Brain microvascular endothelial cell (primary cell): ENCODE results near the gene MITF.

Source experiments
- DNase-seq: peaks from one replicate; pipeline ENCODE4 v3.0.0-alpha.2; 2020
- H3K27ac ChIP-seq: fragments of 250-450 bp; sonication (Bioruptor Pico); 2 replicates; pipeline ENCODE4 v1.5.1; 2020; ENCODE audit warnings: mild to moderate bottlenecking, moderate library complexity
- H3K27me3 ChIP-seq: fragments of 250-450 bp; sonication (Bioruptor Pico); replicated peaks from 2 replicates; pipeline ENCODE4 v1.5.1; 2020; ENCODE audit warnings: mild to moderate bottlenecking
- H3K36me3 ChIP-seq: fragments of 250-450 bp; sonication (Bioruptor Pico); replicated peaks from 2 replicates; pipeline ENCODE4 v1.5.1; 2020; ENCODE audit warnings: mild to moderate bottlenecking
- H3K4me3 ChIP-seq: 2 replicates; pipeline ENCODE4 v1.5.1; 2011; ENCODE audit warnings: low read depth, mild to moderate bottlenecking, control low read depth, low read length, moderate library complexity
- in situ Hi-C: cut with HindIII; loops from 2 replicates; pipeline ENCODE4 v1.10.0; 2017; ENCODE audit warnings: low sequenced_read_pairs, low pct_ligation_motif_present
- TF ChIP-seq, protein P1 (sequence below): IDR thresholded peaks from 2 replicates; pipeline ENCODE4 v1.5.1; 2011; ENCODE audit warnings: low read depth, mild to moderate bottlenecking, moderate library complexity, low read length, control low read depth, inconsistent platforms; ENCODE audit errors: missing control alignments

The MITF gene

DNA sequence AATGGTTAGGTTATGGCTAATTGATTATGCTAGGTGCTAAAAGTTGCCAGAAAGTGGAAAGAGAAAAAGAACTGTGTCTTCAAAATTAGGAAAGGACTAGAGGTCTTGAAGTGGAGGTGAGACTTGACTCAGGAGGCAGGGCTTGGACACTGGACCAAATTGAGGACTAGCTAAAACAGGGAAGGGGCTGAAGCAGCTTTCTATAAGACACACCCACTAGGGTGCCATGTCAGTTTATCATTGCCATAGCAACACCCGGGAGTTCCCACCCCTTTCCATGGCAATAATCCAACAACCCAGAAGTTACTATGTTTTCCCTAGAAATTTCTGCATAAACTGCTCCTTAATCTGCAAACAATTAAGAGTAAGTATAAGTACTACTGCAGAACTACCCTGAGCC is 42.9 kb upstream of the MITF start:
- no peak overlapping the region for H3K4me3 ChIP-seq
- H3K27me3 ChIP-seq: no peaks in the 10 kb centered on the region
- TF ChIP-seq, protein P1, sequence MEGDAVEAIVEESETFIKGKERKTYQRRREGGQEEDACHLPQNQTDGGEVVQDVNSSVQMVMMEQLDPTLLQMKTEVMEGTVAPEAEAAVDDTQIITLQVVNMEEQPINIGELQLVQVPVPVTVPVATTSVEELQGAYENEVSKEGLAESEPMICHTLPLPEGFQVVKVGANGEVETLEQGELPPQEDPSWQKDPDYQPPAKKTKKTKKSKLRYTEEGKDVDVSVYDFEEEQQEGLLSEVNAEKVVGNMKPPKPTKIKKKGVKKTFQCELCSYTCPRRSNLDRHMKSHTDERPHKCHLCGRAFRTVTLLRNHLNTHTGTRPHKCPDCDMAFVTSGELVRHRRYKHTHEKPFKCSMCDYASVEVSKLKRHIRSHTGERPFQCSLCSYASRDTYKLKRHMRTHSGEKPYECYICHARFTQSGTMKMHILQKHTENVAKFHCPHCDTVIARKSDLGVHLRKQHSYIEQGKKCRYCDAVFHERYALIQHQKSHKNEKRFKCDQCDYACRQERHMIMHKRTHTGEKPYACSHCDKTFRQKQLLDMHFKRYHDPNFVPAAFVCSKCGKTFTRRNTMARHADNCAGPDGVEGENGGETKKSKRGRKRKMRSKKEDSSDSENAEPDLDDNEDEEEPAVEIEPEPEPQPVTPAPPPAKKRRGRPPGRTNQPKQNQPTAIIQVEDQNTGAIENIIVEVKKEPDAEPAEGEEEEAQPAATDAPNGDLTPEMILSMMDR: no peak
- in situ Hi-C loops: loop anchor here (25.0 kb wide), 1 partner anchor 241 kb away; no protein-coding TSS in a partner anchor
- H3K27ac ChIP-seq: no peak overlapping the region
- DNase-seq: no peak
- H3K36me3 ChIP-seq: no peaks in the 10 kb centered on the region

DNA sequence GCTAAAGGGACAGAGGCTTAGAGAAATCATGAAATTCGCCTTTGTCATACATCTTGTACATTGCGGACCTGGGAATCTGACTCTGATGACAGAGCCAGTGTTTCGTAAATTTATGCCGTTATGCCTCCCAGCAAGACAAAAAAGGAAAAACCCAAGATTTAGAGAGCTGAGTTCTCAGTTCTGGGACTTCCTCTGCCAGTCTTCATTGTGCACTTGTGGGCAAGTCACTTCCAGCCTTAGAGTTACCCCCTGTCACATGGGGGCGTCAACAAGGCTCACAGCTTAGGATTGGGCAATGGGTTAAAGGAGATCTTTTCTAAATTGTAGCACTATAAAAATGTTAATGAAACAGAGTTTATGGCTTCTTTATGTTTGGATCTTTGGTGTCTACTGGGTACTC is 41.9 kb upstream of the MITF start:
- DNase-seq: no peak
- Histone ChIP-seq H3K4me3 (no peak overlapping the region), H3K36me3 (no peaks in the 10 kb centered on the region), H3K27me3 (no peaks in the 10 kb centered on the region), H3K27ac (no peak overlapping the region)
- TF ChIP-seq, protein P1: no peak
- in situ Hi-C loops: loop anchor here (25.0 kb wide), 1 partner anchor 240 kb away; no protein-coding TSS in a partner anchor

DNA sequence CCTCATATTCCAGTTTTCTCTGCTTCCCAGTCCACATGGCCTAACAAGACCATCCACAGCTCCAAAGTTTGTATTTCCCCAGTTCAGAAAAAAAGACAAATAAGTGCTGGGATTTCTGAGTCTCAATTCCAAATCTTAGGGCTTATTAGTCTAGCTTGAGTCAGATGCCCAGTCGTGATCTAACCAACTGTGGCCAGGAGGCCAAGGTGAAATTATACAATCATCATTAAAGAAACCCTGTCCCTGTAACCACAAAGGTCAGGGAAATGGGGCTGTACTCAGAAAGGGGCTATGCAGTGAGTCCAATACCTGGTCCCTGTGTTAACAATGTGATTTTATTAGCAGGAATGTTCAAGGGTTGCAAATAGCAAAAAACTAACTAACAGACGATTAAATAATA is 40.5 kb upstream of the MITF start:
- Histone ChIP-seq H3K27ac (no peak overlapping the region), H3K27me3 (no peaks in the 10 kb centered on the region), H3K36me3 (no peaks in the 10 kb centered on the region), H3K4me3 (no peak overlapping the region)
- no peak for DNase-seq
- in situ Hi-C loops: loop anchor here (25.0 kb wide), 1 partner anchor 239 kb away; no protein-coding TSS in a partner anchor
- TF ChIP-seq, protein P1: no peak

DNA sequence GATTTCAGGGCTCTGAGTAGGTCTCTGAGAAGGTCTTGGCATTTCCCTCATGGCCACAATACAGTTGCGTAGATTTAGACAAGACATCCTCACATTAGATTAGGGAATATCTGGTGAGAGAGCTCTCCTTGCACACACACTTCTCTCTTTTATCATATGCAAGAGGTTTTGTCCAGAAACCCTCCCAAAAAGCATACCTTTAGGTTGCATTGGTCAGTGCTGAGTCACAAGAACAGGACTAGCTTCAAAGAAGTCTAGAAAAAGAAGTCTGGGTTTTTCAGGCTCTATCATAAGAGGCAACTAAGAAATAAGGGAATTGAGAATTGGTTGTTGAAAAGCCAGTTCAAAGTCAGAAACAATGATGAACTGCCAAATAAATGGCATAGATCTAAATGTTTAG is 40.1 kb upstream of the MITF start:
- TF ChIP-seq, protein P1: no peak
- in situ Hi-C loops: loop anchor here (25.0 kb wide), 1 partner anchor 238 kb away; no protein-coding TSS in a partner anchor
- no peaks in the 10 kb centered on the region for H3K36me3 ChIP-seq
- H3K27me3 ChIP-seq: no peaks in the 10 kb centered on the region
- H3K27ac ChIP-seq: no peak overlapping the region
- no peak overlapping the region for H3K4me3 ChIP-seq
- no peak for DNase-seq

DNA sequence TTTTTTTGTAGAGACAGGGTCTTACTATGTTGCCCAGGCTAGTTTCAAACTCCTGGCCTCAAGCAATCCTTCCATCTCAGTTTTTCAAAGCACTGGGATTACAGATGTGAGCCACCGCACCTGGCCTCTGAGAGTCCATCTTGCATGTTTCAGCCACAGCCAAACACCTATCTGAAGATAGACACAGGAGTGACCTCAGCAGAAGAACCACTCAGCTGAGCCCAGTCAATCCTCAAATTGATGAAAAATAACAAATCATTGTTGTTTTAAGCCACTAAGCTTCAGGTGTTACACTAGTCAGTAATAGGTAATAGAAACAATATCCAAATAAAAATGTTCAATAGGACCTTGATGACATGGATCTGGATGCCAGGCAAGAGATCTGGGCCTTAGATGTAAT is 38.3 kb upstream of the MITF start:
- TF ChIP-seq, protein P1: no peak
- H3K27me3 ChIP-seq: no peaks in the 10 kb centered on the region
- H3K36me3 ChIP-seq: no peaks in the 10 kb centered on the region
- in situ Hi-C loops: no loop called here
- no peak for DNase-seq
- no peak overlapping the region for H3K4me3 ChIP-seq
- H3K27ac ChIP-seq: no peak overlapping the region

DNA sequence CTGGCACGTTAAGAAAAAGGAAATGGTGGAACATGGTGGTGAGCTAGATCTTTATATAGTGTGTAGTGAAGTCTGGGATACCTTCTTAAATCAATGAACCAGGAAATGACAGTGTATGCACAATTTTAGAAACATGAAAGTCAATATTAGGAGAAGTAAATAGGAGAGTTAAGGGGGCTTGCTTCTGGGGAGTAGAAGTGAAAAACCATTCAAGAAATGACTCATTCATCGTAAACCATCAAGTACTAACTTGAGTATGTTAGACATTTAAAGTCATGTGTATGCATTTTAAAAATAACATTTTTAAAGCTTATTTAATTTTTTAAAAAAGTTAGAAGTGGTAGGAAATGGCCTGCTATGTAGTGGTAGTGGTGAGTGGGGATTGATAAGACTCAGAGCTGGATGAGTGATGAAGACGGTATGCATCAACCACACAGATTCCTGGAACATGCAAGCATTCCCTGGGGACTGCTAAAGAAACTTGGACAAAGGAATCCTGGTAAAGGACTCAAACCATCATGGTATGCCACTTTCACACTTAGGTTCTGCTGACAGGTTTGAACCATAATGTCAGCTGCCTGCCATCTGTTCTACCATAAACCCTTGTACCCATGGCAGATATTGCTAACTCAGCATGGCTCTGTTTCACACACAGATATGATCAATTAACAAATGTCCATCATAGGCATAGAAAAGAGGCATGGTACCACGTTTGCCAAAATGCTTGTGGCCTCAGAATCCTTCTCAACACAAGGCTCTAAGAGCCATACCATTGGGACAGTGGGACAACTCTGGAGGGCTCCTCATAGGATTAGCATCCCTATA is 28.9 kb upstream of the MITF start:
- Histone ChIP-seq H3K4me3 (no peak overlapping the region), H3K27me3 (no peaks in the 10 kb centered on the region), H3K27ac (no peak overlapping the region), H3K36me3 (no peaks in the 10 kb centered on the region)
- DNase-seq: peak; percentile 82
- TF ChIP-seq, protein P1: no peak
- in situ Hi-C loops: no loop called here
